Left renal pelvis (tissue), 4 donors: ENCODE measurements around the gene CDK5R1. TPM values are rescaled to one million over a fixed set of nuclear protein-coding genes. Genes with fewer than 3 reads are reported as not detected.
"Not testable (repeated sequence)": the region's sequence is repeated elsewhere in the genome, so short reads cannot be mapped to it uniquely, and the experiment has no call there.

Source experiments
- DNase-seq, 4 donors: peaks; one replicate each; pipeline ENCODE4 v3.0.0-alpha.2; 2013; ENCODE audit warnings: low read depth in 4 of 4, low spot score in 3 of 4
- polyA plus RNA-seq, 4 donors: library from polyadenylated mRNA; unstranded; fragments of 120-200 nt; gene quantifications; one replicate each; pipeline ENCODE4 v1.2.1, GENCODE V29; 2013; ENCODE audit not compliant: insufficient read length in 4 of 4

The CDK5R1 gene
- polyA plus RNA-seq, 4 donors: 4.0 to 8.0 (median 5.0) TPM

DNA sequence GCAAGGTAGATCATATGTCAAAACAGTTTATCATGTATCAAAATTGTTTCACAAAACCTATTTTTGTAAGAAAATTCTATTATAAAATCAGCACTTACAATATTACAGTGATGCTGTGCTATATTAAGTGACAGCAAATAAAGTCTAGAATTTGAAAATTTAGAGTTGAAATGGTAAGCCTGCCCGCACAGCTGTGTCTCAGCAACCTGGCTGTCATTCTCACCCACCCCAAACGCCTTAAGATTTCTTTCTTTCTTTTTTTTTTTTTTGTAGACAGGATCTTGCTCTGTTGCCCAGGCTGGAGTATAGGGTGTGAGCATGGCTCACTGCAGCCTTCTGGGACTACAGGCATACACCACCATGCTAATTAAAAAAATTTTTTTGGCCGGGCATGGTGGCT lies 26.8 kb downstream of the CDK5R1 start:
- DNase-seq: no peak

DNA sequence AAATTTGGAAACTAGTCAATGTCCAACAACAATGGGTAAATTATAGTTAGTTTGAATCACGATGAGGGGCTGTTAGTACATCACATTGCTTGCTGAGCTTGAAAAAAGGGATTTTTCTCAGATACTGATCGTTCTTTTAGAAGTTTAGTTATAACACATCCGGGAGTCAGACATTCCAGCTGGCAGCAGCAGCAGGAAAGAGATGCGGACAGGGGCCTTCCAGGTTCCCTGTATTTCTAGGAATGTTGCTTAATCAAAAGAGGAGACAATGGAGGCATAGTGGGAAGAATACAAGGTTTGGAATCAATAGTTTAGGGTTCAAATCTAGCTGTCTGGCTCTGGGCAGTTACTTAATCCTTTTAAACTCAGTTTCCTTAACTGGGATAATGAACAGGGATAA lies 27.8 kb downstream of the CDK5R1 start:
- DNase-seq: no peak

DNA sequence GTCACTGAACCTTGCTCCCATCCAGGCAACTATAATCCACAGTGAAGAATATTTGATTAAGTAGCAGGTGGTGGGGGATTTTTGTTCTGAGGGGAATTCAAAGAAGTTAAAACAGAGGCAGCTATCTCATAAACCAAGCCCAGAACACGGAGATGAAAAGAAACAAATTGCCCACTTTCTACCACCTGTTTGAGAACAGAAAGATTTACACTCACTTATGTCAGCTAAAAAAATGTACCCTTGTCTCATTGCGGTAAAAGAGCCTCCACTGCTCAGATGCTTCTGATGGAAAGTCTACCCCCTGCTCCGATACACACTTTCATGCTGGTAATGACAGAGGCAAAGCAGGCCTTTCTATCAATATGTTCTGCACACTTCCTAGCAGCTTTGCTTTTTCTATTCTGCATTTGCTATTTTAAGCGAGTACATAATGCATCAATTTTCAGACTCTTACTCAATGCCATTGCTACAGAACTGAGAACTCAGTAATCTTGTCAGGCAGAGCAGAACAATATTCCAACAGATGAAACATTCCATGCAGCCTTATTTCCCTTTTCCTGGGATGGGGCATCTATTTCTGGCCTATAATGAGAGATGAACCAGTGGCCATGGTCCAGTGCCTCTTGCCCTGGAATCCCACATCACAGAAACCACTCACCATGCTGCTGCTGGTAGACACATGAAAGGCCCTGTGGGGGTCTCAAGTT lies 29.0 kb downstream of the CDK5R1 start:
- no peak for DNase-seq

DNA sequence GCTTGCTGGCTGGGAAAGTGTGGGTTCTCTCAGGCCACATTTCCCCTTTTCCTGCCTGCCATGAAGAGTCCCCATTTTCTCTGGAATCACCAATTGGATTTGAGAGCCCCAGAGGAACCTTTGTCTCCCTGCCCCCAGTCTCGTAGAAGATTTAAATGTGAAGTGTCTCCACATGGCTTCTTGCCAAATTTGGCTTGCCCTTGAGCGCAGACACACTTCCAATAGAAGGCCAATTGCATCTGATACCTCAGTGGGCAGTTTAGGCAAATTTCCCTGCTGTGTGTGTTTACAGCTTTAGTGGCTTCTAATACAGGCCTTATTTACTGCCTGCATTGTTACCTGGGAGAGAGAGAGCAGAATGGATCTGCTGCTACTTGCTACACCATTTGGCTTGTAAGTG lies 29.7 kb downstream of the CDK5R1 start:
- no peak for DNase-seq

DNA sequence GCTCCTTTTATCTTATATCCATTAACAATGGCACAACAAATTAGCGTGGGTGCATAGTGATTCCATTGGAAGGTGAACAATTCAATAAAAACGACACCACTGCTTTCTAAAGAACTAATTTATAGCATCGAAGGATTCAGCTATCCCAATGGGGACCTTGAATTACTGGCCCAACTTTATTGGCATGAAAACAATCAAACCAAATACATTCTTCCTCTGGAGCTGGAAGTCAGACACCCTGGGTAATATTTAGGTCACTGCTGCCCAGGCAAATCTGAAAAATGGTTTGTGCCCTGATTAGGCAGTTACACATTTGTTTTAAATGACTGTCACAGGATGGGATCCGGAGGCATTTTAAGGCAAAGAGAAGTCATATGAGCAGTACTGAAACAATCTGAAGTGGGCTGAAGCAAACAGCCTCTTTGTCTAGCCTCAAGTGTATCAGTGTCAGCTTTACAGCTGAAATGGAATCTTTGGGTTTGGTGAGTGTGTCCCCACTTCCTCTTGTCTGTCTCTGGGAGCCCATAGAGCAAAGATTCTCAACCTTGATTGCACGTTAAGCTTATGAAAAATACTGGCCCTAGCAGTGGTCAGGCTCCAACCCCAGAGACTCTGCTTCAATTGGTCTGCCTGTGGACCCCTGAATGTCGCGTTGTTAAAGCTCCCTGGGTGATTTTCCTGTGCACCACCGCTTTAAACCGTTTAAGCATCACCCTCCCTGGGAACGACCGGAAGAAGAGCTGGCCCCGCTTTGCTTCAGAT lies 30.3 kb downstream of the CDK5R1 start:
- DNase-seq: no peak

DNA sequence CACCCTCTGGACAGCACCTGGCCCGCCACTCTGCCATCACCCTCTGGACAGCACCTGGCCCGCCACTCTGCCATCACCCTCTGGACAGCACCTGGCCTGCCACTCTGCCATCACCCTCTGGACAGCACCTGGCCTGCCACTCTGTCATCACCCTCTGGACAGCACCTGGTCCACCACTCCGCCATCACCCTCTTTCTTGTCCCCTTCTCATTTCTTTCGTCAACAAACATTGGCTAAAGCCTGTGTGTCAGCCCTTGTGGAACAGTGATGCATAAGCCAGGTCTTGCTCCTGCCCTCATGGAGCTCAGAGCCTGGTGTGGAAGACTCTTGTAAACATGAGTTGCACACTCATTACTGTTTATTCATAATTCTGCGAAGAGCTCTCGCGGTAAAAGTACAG lies 31.2 kb downstream of the CDK5R1 start:
- DNase-seq: no peak

DNA sequence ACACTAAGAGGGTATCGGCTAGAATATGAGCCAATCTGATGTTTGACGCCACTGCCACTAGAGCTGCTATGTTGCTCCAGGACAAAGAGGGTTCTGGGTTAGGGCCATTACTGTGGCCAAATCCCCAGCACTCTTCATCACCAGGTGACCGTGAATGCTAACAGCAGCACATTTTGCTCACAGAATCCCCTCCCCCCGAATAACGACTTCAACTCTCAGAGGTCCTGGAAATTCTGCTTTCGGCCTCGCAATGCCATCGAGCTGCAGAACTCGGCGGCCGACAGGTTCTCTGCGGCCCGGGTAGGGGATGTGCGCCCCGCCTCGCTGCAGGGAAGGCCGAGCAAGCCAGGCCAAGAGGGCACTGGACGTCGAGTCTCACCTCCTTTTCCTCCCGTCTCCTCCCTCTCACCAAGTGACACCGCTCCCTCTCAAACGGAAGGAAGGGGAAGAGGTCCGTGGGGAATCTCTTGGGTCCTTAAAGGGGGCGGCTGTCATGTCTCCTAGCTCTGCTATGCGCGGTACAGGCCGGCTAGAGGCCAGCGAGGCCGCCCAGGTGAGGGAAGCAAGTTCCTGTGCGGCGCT lies 31.9 kb downstream of the CDK5R1 start:
- no peak for DNase-seq

DNA sequence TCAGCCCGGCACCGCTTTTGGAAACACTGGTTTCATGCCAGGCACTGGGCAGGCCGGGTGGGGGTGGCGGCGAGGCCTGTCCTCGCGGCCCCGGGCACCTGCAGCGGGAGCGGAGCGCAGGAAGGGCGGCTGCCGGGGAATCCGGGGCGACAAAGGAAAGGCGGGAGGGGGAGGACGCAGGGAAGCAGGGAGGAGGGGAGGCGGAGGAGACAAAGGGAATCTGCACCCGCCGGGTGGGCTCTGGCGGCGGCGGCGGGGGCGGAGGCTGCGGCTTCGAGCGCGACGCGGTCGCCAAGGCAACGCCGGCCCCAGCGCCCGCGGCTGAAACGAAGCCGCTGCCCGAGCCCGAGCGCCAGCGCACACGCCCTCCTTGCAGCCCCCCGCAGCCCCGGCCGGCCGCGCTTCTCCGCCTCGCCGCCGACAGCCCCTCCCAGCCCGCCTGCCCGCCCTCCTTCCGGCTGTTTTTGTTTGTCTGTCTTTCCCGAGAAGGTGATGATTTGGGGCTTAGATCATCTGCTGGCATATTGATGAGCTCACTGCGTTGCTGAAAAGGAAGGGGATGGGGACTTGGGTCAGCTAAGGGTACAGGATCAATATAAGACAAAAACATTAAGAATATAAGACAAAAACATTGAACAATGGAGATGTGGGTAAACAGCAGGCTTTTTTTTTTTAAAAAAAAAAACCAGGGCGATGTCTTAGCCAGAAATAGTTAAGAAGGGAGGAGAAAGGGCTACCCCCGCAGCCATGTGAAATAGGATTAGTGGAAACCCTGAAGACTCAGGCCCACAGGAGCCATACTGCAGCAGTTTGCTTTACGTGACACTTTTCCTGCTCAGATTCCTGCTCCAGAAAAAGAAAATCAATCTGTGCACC lies 32.7 kb downstream of the CDK5R1 start:
- DNase-seq: no peak

DNA sequence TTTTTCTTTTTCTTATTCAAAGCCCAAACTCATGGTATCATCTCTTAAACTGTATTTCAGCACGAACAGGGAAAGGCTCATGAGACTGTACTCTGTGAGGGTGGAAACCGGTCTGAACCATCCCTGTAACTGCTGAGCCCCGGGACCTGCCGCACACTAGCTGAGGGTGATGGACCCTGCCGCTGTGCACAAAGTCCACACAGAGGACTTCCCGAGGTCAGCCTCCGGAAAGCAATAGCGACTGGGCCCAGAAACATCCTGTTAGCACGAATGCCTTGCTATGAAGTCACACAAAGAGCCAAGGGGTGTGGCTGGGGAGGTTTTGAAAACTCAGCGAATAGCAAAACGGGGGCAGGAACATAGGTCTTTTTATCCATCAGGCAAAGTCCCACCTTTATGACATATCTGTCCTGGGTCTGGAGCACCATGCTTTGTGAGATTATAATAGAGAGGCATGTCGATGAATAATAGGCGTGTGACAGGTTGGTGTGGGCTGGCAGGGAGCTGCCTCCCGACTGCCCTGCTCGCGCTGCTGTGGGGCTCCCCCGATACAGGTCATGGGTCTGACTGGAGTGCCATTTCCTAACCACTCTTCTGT lies 33.4 kb downstream of the CDK5R1 start:
- DNase-seq: no peak

DNA sequence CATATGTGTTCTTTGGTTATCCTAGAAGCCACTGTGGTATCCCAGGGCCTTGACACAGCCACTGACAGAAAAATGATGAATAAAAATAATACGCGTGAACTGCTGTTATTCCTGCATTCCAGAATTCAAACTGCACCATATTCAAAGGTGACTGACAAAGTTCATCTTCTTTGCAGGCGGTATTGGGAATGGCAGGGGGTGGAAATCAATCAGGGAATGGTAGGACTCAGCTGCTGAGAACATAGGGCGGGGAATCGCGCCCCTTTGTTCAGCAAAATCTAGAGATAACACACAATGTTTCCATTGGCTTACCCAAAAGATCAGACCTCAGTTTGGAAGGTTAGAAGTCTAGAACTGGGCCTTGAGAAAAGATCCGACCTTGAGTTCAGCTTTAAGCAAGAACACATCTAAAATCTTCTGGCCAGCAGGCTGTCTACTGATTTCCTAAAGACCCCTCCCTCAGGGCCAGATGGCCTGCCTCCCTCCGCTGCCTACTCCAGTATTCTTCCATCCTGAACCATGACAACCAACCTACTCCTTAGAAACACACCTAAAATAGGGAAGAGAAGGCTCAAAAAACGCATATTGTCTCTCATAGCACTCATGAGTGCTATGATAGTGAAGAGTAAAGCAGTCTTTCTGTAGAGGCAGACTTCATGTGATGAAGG lies 34.1 kb downstream of the CDK5R1 start:
- no peak for DNase-seq

DNA sequence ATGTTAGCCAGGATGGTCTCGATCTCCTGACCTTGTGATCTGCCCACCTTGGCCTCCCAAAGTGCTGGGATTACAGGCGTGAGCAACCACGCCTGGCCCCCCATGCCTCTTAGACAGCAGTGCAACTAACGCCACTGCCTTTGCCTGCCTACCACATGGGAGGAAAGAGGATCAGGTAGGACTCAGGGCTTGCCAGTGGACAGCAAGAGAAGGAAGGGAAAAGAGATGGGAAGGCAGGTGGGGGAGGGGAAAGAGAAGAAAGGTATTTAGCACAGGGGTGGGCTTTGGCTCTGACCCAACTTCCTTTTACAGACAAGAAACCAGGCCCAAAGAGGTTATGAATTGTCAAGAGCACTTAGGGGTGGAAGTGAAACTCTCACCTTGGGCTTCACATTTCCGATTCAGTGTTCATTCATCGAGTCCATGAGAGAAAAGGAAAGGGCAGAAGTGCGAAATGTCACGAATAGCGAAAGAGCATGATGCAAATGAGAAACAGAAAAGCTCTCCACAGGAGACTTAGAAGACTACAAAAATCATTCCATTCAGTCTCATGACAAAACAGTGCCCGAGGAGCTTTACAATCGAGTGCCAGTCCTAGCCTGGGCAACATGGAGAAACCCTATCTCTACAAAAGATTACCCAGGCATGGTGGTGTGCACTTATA lies 36.4 kb downstream of the CDK5R1 start:
- no peak for DNase-seq

DNA sequence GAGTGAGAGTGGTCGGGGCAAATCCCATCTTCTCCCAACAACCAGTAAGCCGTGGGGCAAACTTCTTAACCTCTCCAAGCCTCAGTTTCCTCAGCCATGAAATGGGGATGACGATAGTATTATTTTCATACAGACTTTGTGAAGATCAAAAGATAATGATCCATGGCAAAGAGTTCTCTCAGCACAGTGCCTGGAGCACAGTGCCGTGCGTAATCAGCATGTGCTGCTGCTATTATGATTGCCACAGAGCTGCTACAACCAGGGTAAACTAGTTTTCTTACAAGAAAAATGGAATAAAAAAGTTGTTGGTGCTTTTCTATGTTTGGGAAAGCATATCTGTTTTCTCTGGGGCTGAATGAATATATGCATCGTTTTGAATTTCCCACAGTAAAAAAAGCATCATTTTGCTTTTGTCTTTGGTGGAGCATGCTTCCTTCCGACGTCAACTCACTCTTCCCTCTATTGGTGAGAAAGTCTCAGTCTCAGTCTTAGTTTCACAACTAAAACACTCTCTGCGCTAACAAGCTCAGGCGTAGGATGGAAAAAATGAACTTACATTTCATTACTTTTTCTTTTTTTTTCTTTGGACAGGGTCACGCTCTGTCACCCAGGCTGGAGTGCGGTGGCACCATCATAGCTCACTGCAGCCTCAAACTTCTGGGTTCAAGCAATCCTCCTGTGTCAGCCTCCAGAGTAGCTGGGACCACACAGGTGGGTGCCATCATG lies 37.2 kb downstream of the CDK5R1 start:
- no peak for DNase-seq

DNA sequence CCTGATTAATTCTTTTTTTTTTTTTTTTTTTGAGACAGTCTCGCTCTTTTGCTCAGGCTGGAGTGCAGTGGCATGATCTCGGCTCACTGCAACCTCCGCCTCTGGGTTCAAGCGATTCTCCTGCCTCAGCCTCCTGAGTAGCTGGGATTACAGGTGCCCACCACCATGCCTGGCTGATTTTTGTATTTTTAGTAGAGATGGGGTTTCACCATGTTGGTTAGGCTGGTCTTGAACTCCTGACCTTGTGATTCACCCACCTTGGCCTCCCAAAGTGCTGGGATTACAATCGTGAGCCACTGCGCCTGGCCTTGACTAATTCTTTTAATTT lies 37.7 kb downstream of the CDK5R1 start:
- DNase-seq: not testable (repeated sequence)

DNA sequence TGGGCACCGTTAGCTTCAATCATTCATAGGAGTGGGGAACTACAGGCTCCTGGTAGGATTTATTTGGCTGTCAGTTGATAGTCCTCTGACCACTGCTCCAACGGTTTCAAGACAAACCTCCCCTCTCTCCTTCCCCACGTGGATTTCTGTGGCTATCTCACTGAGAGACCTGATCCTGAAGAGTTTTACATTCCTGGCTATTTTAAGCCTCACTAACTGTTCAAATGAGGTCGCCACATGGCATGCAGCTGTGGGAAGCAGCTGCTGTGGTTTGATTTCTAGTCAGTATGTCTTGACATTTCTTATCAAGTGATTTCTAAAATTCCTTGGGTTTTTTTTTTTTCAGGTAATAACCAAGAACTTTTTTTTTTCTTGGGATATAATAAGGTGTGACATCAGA lies 38.3 kb downstream of the CDK5R1 start:
- DNase-seq: no peak

DNA sequence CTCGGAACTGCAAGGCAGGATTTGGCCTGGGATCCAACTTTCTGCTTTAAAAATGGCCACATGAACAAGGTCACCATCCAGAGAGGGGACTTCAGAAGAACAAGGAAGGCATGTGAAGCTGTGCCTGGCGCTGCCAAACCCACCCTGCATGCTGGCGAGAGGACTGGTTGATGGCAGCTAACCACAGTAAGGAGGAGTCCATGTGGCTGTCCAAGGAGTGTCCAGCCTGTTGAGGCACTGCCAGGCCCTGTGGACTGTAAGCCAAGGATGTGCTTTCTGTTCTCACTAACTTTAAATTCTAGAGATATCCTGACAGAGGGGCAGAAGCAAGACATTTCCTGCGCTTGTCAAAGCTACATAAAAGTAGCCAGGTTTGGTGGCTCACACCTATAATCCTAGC lies 40.4 kb downstream of the CDK5R1 start:
- DNase-seq: no peak

DNA sequence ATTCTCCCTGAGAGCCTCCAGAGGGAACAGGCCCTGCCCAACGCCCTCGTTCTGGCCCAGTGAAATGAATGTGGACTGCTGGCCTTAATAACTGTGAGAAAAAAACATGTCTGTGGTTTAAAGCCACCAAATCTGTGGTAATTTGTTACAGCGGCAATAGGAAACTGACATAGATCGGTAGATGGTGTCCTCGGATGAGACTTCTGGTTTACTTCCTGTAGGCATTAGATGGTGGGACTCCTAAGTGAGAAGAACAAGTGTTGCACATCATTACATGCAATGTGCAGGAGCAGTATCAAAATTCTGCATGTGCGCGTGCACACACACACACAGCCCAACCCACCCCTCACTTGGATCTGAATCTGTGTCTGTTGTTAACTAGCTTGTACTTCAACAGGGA lies 42.0 kb downstream of the CDK5R1 start:
- no peak for DNase-seq

DNA sequence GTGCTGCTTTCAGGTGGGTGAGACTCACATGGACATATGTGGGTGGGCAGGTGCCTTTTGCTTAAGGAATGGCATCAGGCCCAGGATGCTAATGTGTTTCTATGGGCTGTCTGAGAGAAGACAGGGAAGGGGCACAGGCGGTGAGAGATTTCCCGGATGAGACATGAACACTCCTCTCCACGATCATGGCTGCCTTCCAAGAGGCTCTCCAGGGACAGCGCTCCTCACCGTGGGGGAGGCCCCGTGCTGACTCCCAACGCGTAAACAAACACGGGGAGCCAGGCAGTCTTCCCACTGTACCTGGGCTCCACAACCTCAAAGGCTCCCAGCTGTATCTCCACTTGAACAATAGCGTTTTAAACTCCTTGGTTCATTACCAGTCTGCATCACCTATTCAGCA lies 42.8 kb downstream of the CDK5R1 start:
- DNase-seq: no peak

DNA sequence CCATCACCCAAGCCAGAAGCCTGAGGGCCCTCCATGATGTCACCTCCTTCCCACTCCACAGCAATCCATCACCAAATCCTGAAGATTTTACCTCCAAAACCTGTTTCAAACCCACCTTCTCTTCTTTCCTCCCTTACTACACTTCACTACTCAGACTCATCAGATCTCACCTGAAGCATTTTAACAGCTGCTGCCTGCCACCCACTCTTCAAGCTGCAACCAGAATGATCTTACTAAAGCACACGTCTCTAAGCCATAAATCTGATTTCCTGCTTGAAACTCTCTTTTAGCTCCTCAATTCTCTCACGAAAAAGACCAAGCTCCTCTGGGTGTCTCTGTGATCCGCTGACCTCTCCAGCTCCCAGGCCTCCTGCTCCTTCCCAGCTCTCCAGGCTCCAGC lies 46.5 kb downstream of the CDK5R1 start:
- no peak for DNase-seq
